ENCODE data around the gene CCDC183. TPM values are rescaled to one million over a fixed set of nuclear protein-coding genes. Genes with fewer than 3 reads are reported as not detected.
A peak's percentile ranks its signal among the peaks of the same experiment; 100 is the strongest.

CCDC183 gene
- total and polyA plus RNA-seq, 10 of the 15 experiments (the other 5 are each of a cell fraction or from before 2014, with no cell fraction given) = 0.04 to 1.2 (median 0.55) TPM; not detected in 5

GRCh38 chr9:136854113-136854841, 58.1 kb downstream of the CCDC183 start:
- POLR2A ChIA-PET = interaction anchor here (0.6 kb wide), 1 partner anchor 30 kb away, joined by 3 read pairs; no protein-coding TSS in a partner anchor
- peak; percentile 51 for TF ChIP-seq MEF2B (IDR thresholded peaks at IDR 0.05; ENCODE audit: partially characterized antibody, poor library complexity, severe bottlenecking)
- no peak for TF ChIP-seq ZNF592 (IDR thresholded peaks at IDR 0.05)
- SMC1A ChIA-PET (ENCODE audit: uncharacterized antibody, unreplicated experiment) = no interaction called here
- Histone ChIP-seq H3K27me3 (replicated peaks in 1 of 2; ENCODE audit: control insufficient read depth in 2 of 2, insufficient read depth in 2 of 2, low read length in 1 of 2) (no peaks in the 10 kb centered on the region), H3K79me2 (ENCODE audit: control insufficient read depth, insufficient read depth, low read length) (peaks cover 7% of the 10 kb centered on the region; the same call in 1 of the 2 replicates), H3K4me1 (ENCODE audit: control insufficient read depth, insufficient read depth, low read length) (peaks cover 7% of the 10 kb centered on the region), H3K36me3 (ENCODE audit: control insufficient read depth in 2 of 2, insufficient read depth in 2 of 2, low read length in 1 of 2) (peaks cover 4 to 10% of the 10 kb centered on the region in 2 experiments; a peak in 3 of 4 replicates), H3K9ac (ENCODE audit: control insufficient read depth, insufficient read depth, low read length) (no peak overlapping the region), H3K9me3 (replicated peaks; ENCODE audit: control insufficient read depth, insufficient read depth, low read length) (no peaks in the 10 kb centered on the region), H3K4me2 (ENCODE audit: control insufficient read depth, insufficient read depth) (no peak overlapping the region), H2AFZ (ENCODE audit: control insufficient read depth, low read depth, low read length) (no peak overlapping the region), H4K20me1 (ENCODE audit: control insufficient read depth, insufficient read depth) (no peaks in the 10 kb centered on the region; the same call in 1 of the 2 replicates), H3K27ac (ENCODE audit: control insufficient read depth, insufficient read depth) (no peak overlapping the region), H3K4me3 (no peak overlapping the region)
- RAD21 ChIA-PET (ENCODE audit: unreplicated experiment) = no interaction called here
- WGBS (ENCODE audit: insufficient coverage, insufficient replicate concordance, low lambda C conversion rate, missing lambda C conversion rate) = 57% methylated on average over 26 of the region's 30 CpGs
- FAIRE-seq = no peak
- CTCF ChIA-PET = no interaction called here
- BruUV-seq (replicated peaks) = no TSS peak
- intact Hi-C loops (cut with micrococcal nuclease; ENCODE audit: unreplicated experiment) (loop anchor here (5.0 kb wide), 1 partner anchor 88 kb away; the partner anchor contains the start of gene FBXW5), in situ Hi-C loops (cut with MboI) (no loop called here)
- no peak for DNase-seq (ENCODE audit: low read depth, low spot score)
- ATAC-seq = no peak
